GM23248 (cell line): ENCODE results near the gene GAS7.

Experiments used
- EZH2 ChIP-seq: fragments of 200-600 bp; sonication (generic); IDR thresholded peaks from 2 replicates; pipeline ENCODE4 v1.6.1; 2018; ENCODE audit warnings: antibody characterized with exemption, mild to moderate bottlenecking; ENCODE audit not compliant: insufficient read depth, poor library complexity, severe bottlenecking
- EZH2phosphoT487 ChIP-seq: fragments of 200-600 bp; sonication (generic); IDR thresholded peaks from 2 replicates; pipeline ENCODE4 v1.6.1; 2018; ENCODE audit warnings: antibody characterized with exemption, moderate library complexity, mild to moderate bottlenecking, low read depth; ENCODE audit not compliant: insufficient read depth

GRCh38 chr17:9898812-9899211 is 299.6 kb downstream of the GAS7 start:
- TF ChIP-seq EZH2phosphoT487 (no peak), EZH2 (no peak)
